Measurements from ENCODE around the gene PNPLA1. TPM values are rescaled to one million over a fixed set of nuclear protein-coding genes. Genes with fewer than 3 reads are reported as not detected.

The PNPLA1 gene
- total RNA-seq, 4 donors from 2014 or later: 26.7 to 54.2 (median 30.0) TPM

GRCh38 chr6:36319436-36319762, 49.5 kb downstream of the PNPLA1 start:
- 52 to 53% methylated on average over 9 of the region's 9 CpGs for WGBS, 2 donors
- H3K4me3 ChIP-seq (ENCODE audit: low read depth, poor library complexity, severe bottlenecking): no peak overlapping the region
- intact Hi-C loops (cut with DNase I; ENCODE audit: low total_unique reads): no loop called here
- TF ChIP-seq CTCF (IDR thresholded peaks at IDR 0.05): no peak
- TF ChIP-seq POLR2A (IDR thresholded peaks at IDR 0.05): no peak
- DNase-seq (ENCODE audit: low spot score in 2 of 2): no peak

DNA sequence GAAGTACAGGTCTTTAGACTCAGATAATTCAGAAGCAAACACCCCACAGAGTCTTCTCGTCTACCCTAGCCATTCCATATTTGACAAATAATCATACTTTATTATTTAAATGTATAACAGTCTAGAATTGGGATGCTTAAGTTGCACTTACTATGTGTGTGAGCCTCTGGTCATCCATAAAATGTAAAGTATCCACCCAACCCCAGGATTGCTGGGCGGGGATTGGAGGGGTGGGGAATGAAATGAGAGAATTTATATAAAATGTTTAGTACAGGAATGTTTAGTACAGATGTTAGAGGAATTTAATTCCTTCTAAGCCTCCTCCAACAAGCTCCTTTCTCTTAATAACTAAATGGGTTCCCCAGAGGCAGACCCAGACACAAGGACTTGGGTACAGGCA, 50.0 kb downstream of the PNPLA1 start:
- intact Hi-C loops (cut with DNase I; ENCODE audit: low total_unique reads): no loop called here
- no peak for DNase-seq (ENCODE audit: low spot score in 2 of 2)
- TF ChIP-seq POLR2A (IDR thresholded peaks at IDR 0.05) (no peak), CTCF (IDR thresholded peaks at IDR 0.05) (no peak)
- WGBS, 2 donors: 83 to 87% methylated on average over 2 of the region's 2 CpGs
- no peak overlapping the region for H3K4me3 ChIP-seq (ENCODE audit: low read depth, poor library complexity, severe bottlenecking)

GRCh38 chr6:36320475-36320874, 50.6 kb downstream of the PNPLA1 start:
- no peak for TF ChIP-seq POLR2A (IDR thresholded peaks at IDR 0.05)
- TF ChIP-seq CTCF (IDR thresholded peaks at IDR 0.05): no peak
- intact Hi-C loops (cut with DNase I; ENCODE audit: low total_unique reads): no loop called here
- no peak for DNase-seq (ENCODE audit: low spot score in 2 of 2)
- H3K4me3 ChIP-seq (ENCODE audit: low read depth, poor library complexity, severe bottlenecking): no peak overlapping the region
- 84% methylated on average over 11 of the region's 11 CpGs for WGBS, 2 donors

- H3K4me3 ChIP-seq (ENCODE audit: low read depth, poor library complexity, severe bottlenecking): no peak overlapping the region
- DNase-seq (ENCODE audit: low spot score in 2 of 2): no peak
- intact Hi-C loops (cut with DNase I; ENCODE audit: low total_unique reads): no loop called here
- 87 to 93% methylated on average over 3 of the region's 3 CpGs for WGBS, 2 donors
- TF ChIP-seq POLR2A (IDR thresholded peaks at IDR 0.05) (no peak), CTCF (IDR thresholded peaks at IDR 0.05) (no peak)
Measured at GRCh38 chr6:36322591-36322990, 52.7 kb downstream of the PNPLA1 start.

GRCh38 chr6:36323062-36323461, 53.2 kb downstream of the PNPLA1 start:
- intact Hi-C loops (cut with DNase I; ENCODE audit: low total_unique reads): no loop called here
- no peak overlapping the region for H3K4me3 ChIP-seq (ENCODE audit: low read depth, poor library complexity, severe bottlenecking)
- WGBS, 2 donors: 71 to 76% methylated on average over 7 to 8 of the region's 8 CpGs
- DNase-seq (ENCODE audit: low spot score in 2 of 2): no peak
- TF ChIP-seq POLR2A (IDR thresholded peaks at IDR 0.05) (no peak), CTCF (IDR thresholded peaks at IDR 0.05) (no peak)

- DNase-seq (ENCODE audit: low spot score in 2 of 2): no peak
- TF ChIP-seq CTCF (IDR thresholded peaks at IDR 0.05) (no peak), POLR2A (IDR thresholded peaks at IDR 0.05) (no peak)
- intact Hi-C loops (cut with DNase I; ENCODE audit: low total_unique reads): no loop called here
- H3K4me3 ChIP-seq (ENCODE audit: low read depth, poor library complexity, severe bottlenecking): no peak overlapping the region
- 83 to 85% methylated on average over 6 of the region's 6 CpGs for WGBS, 2 donors
Measured at GRCh38 chr6:36324191-36324590, 54.3 kb downstream of the PNPLA1 start.
